HL-60 (cell line): ENCODE data around the gene IVD.

Experiments used
- POLR2AphosphoS5 ChIP-seq: IDR thresholded peaks from 2 replicates; pipeline ENCODE4 v1.6.1; 2012; ENCODE audit warnings: low read depth
- TF ChIP-seq, protein P1 (sequence below): IDR thresholded peaks from one replicate; pipeline ENCODE4 v1.5.1; 2011; ENCODE audit warnings: low read length, control low read depth, inconsistent platforms; ENCODE audit not compliant: insufficient read depth
- TF ChIP-seq, protein P2 (sequence below): IDR thresholded peaks from 2 replicates; pipeline ENCODE4 v1.6.1; 2012; ENCODE audit warnings: low read depth; ENCODE audit not compliant: insufficient replicate concordance

DNA sequence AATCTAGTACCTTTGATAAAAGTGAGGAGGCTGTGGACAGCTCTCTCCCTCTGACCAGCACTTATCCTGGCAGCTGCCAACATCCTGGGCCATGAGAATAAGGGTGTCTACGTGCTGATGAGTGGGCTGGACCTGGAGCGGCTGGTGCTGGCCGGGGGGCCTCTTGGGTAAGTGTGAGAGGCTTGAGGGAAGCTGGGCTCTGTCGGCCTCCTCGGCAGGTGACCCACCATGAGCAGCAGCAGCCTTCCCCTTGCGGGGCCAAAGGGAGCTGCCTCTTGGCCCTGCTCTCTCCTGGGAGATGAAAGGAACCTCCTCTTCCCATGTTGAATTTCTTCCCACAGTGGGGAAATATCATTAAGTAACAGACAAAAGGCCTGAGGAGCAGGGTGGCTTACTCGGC, 9.2 kb downstream of the IVD start:
- TF ChIP-seq, protein P1, sequence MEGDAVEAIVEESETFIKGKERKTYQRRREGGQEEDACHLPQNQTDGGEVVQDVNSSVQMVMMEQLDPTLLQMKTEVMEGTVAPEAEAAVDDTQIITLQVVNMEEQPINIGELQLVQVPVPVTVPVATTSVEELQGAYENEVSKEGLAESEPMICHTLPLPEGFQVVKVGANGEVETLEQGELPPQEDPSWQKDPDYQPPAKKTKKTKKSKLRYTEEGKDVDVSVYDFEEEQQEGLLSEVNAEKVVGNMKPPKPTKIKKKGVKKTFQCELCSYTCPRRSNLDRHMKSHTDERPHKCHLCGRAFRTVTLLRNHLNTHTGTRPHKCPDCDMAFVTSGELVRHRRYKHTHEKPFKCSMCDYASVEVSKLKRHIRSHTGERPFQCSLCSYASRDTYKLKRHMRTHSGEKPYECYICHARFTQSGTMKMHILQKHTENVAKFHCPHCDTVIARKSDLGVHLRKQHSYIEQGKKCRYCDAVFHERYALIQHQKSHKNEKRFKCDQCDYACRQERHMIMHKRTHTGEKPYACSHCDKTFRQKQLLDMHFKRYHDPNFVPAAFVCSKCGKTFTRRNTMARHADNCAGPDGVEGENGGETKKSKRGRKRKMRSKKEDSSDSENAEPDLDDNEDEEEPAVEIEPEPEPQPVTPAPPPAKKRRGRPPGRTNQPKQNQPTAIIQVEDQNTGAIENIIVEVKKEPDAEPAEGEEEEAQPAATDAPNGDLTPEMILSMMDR = no peak
- TF ChIP-seq POLR2AphosphoS5 = no peak
- TF ChIP-seq, protein P2, sequence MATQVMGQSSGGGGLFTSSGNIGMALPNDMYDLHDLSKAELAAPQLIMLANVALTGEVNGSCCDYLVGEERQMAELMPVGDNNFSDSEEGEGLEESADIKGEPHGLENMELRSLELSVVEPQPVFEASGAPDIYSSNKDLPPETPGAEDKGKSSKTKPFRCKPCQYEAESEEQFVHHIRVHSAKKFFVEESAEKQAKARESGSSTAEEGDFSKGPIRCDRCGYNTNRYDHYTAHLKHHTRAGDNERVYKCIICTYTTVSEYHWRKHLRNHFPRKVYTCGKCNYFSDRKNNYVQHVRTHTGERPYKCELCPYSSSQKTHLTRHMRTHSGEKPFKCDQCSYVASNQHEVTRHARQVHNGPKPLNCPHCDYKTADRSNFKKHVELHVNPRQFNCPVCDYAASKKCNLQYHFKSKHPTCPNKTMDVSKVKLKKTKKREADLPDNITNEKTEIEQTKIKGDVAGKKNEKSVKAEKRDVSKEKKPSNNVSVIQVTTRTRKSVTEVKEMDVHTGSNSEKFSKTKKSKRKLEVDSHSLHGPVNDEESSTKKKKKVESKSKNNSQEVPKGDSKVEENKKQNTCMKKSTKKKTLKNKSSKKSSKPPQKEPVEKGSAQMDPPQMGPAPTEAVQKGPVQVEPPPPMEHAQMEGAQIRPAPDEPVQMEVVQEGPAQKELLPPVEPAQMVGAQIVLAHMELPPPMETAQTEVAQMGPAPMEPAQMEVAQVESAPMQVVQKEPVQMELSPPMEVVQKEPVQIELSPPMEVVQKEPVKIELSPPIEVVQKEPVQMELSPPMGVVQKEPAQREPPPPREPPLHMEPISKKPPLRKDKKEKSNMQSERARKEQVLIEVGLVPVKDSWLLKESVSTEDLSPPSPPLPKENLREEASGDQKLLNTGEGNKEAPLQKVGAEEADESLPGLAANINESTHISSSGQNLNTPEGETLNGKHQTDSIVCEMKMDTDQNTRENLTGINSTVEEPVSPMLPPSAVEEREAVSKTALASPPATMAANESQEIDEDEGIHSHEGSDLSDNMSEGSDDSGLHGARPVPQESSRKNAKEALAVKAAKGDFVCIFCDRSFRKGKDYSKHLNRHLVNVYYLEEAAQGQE = no peak
